HL-60 (cell line): Measurements from ENCODE around the gene IGFBP4.

ENCODE experiments used
- DNase-seq, 2 experiments: peaks; one replicate each; pipeline ENCODE4 v3.0.0-alpha.2; 2010 to 2020; ENCODE audit warnings: low read depth in 1 of 2, low spot score in 1 of 2
- H3K27ac ChIP-seq: fragments of 250-450 bp; sonication (Bioruptor Pico); replicated peaks from 2 replicates; pipeline ENCODE4 v1.5.1; 2020; ENCODE audit warnings: mild to moderate bottlenecking, moderate library complexity
- H3K27me3 ChIP-seq: fragments of 250-450 bp; sonication (Bioruptor Pico); 2 replicates; pipeline ENCODE4 v1.5.1; 2021; ENCODE audit warnings: mild to moderate bottlenecking, moderate library complexity; ENCODE audit not compliant: insufficient read depth, poor library complexity, severe bottlenecking
- H3K4me3 ChIP-seq: replicated peaks from 2 replicates; pipeline ENCODE4 v1.5.1; 2011; ENCODE audit warnings: mild to moderate bottlenecking, control low read depth, low read length; ENCODE audit not compliant: insufficient read depth
- CTCF ChIP-seq: IDR thresholded peaks from one replicate; pipeline ENCODE4 v1.5.1; 2011; ENCODE audit warnings: low read length, control low read depth, inconsistent platforms; ENCODE audit not compliant: insufficient read depth
- GABPA ChIP-seq: IDR thresholded peaks from 2 replicates; pipeline ENCODE4 v1.6.1; 2012; ENCODE audit warnings: low read depth
- POLR2AphosphoS5 ChIP-seq: IDR thresholded peaks from 2 replicates; pipeline ENCODE4 v1.6.1; 2012; ENCODE audit warnings: low read depth
- SPI1 ChIP-seq: IDR thresholded peaks from 2 replicates; pipeline ENCODE4 v1.6.1; 2012; ENCODE audit warnings: low read depth, mild to moderate bottlenecking, borderline replicate concordance
- TF ChIP-seq, protein P1 (sequence below): IDR thresholded peaks from 2 replicates; pipeline ENCODE4 v1.6.1; 2012; ENCODE audit warnings: low read depth; ENCODE audit not compliant: insufficient replicate concordance

Gene IGFBP4

DNA sequence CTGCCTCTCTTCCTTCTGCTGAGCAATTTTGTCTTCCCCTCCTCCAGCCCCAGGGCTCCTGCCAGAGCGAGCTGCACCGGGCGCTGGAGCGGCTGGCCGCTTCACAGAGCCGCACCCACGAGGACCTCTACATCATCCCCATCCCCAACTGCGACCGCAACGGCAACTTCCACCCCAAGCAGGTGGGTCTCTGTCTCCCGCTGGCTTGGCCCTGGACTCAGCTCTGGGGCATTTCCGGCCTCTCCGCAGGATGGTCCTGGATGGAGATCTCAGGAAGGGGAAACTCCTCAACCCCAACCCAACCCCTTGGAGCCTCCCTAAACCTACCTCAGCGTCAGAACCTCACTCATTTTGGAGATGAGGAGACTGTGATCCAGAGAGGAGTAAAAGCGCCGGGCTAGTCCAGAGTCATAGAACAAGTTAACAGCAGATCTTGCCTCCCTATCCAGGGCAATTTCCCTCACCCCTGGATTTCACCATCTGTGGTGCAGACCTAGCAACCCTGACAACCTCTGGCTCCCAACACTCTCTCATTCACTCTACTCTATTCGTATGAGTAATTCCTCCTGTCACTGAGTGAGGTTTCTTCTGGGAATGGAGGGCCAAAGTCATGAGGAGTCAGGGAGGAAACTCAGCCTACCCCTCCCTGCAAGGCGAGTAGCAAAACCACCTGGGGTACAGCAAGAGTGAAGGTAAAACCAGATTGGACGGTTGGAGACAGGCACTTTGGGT lies 10.8 kb downstream of the IGFBP4 start:
- Histone ChIP-seq H3K27me3 (peaks cover 3% of the 10 kb centered on the region), H3K27ac (no peak overlapping the region), H3K4me3 (no peak overlapping the region)
- no peak for DNase-seq
- TF ChIP-seq GABPA (no peak), CTCF (no peak), POLR2AphosphoS5 (no peak), SPI1 (no peak)
- TF ChIP-seq, protein P1, sequence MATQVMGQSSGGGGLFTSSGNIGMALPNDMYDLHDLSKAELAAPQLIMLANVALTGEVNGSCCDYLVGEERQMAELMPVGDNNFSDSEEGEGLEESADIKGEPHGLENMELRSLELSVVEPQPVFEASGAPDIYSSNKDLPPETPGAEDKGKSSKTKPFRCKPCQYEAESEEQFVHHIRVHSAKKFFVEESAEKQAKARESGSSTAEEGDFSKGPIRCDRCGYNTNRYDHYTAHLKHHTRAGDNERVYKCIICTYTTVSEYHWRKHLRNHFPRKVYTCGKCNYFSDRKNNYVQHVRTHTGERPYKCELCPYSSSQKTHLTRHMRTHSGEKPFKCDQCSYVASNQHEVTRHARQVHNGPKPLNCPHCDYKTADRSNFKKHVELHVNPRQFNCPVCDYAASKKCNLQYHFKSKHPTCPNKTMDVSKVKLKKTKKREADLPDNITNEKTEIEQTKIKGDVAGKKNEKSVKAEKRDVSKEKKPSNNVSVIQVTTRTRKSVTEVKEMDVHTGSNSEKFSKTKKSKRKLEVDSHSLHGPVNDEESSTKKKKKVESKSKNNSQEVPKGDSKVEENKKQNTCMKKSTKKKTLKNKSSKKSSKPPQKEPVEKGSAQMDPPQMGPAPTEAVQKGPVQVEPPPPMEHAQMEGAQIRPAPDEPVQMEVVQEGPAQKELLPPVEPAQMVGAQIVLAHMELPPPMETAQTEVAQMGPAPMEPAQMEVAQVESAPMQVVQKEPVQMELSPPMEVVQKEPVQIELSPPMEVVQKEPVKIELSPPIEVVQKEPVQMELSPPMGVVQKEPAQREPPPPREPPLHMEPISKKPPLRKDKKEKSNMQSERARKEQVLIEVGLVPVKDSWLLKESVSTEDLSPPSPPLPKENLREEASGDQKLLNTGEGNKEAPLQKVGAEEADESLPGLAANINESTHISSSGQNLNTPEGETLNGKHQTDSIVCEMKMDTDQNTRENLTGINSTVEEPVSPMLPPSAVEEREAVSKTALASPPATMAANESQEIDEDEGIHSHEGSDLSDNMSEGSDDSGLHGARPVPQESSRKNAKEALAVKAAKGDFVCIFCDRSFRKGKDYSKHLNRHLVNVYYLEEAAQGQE: no peak

- Histone ChIP-seq H3K27ac (no peak overlapping the region), H3K4me3 (no peak overlapping the region), H3K27me3 (peaks cover 3% of the 10 kb centered on the region)
- no peak for DNase-seq
- TF ChIP-seq SPI1 (no peak), GABPA (no peak), CTCF (no peak), POLR2AphosphoS5 (no peak)
- TF ChIP-seq, protein P1: no peak
These were observed 11.4 kb downstream of the IGFBP4 start for GRCh38 chr17:40454613-40454995.

GRCh38 chr17:40456396-40456951 lies 13.2 kb downstream of the IGFBP4 start:
- no peak overlapping the region for H3K4me3 ChIP-seq
- DNase-seq: no peak
- peaks cover 3% of the 10 kb centered on the region for H3K27me3 ChIP-seq
- no peak overlapping the region for H3K27ac ChIP-seq
- no peak for TF ChIP-seq GABPA

GRCh38 chr17:40457369-40457768 lies 14.1 kb downstream of the IGFBP4 start:
- TF ChIP-seq POLR2AphosphoS5 (no peak), CTCF (no peak), SPI1 (no peak), GABPA (no peak)
- TF ChIP-seq, protein P1: no peak
- no peak overlapping the region for H3K4me3 ChIP-seq
- DNase-seq: no peak
- H3K27me3 ChIP-seq: peaks cover 3% of the 10 kb centered on the region
- H3K27ac ChIP-seq: no peak overlapping the region
